Stimulated activated CD4-positive, alpha-beta T cell treated with anti-CD3 and anti-CD28 coated beads, Interleukin-2, amount 100 ng/mL, for 24 hours (primary cell): Measurements from ENCODE around the gene CHD3.

ENCODE experiments used
- DNase-seq, 2 donors: peaks; one replicate each; pipeline ENCODE4 v3.0.0-alpha.2; 2020

The CHD3 gene

GRCh38 chr17:7875804-7876370, 12.7 kb upstream of the CHD3 start:
- DNase-seq = no peak

- DNase-seq = no peak
Observed at GRCh38 chr17:7878234-7878633, 10.4 kb upstream of the CHD3 start.

GRCh38 chr17:7880076-7880868, 8.3 kb upstream of the CHD3 start:
- no peak for DNase-seq

DNA sequence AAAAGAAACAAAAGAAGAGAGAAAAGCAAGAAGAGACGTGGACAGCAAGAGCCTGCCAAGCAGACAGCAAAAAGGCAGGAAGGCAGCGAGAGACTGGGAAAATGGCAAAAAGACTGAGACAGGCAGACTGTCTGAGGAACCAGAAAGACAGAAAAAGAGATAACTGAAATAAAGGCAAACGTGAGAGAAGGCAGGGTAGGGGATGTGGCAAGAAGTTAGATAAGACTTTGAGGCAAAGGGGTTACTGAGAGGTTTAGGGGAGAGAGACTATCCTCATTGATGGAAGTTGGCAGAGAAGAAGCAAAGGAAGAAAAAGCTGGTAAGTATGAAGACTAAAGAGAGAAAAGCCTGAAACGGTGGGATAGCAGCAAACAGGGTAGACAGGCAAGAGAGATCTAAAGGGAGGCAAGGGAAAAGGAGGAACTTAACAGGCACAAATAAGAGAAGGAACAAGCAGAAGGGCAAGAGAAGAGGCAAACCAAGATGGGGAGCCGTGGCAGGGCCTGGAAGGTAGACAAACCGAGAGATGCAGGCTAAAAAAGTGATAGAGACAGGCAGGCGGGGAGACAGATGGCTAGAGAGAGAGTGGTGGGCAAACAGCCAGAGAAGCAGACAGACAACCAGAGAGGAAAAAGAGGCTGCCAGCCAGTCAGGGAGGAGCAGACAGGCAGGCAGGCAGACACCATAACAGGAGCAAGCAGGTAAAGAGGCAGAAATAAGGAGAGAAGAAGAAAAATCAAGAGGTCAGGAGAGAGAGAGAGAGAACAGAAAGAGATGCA, 7.1 kb upstream of the CHD3 start:
- no peak for DNase-seq

DNA sequence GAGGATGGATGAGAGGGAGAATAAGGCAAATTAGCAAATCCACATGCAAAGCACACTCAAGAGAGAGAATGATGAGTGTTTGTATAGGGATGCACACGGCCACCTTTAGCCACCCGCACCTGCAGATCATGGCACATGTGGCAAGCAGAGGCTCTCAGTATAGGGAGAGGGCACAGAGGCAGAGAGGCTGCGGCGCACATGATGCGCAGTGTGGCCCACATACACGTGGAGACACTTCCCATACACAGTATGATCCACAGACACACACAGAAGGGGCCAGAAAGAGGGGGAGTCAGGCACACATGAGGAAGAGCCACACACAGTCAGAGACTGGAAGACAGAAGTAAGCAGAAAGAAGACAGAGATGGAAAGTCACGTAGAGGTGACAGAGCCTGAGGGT, 6.5 kb upstream of the CHD3 start:
- peak in 1 of 2 donors; percentile 27 for DNase-seq

DNA sequence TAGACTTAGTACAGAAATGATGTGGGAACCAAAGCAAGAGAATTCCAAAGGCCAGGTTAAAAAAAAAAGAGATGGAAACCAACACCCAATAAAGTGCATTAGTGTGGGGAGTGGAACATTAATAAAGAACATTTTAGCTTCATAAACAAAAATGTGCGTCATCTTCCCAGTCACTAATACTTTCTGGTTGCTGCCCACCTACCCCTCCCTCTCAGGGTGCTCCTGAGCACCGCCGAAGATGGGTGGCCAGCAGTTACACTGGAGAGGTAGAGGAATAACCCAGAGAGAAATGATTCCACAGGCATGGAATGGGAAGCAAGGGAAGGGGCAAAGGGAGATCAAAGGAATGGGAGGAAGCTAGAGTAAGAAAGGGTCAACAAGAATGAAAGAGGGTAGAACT, 6.0 kb upstream of the CHD3 start:
- DNase-seq = no peak

- DNase-seq = peak; percentile 27 to 34
Observed at GRCh38 chr17:7883781-7884386, 4.7 kb upstream of the CHD3 start.

DNA sequence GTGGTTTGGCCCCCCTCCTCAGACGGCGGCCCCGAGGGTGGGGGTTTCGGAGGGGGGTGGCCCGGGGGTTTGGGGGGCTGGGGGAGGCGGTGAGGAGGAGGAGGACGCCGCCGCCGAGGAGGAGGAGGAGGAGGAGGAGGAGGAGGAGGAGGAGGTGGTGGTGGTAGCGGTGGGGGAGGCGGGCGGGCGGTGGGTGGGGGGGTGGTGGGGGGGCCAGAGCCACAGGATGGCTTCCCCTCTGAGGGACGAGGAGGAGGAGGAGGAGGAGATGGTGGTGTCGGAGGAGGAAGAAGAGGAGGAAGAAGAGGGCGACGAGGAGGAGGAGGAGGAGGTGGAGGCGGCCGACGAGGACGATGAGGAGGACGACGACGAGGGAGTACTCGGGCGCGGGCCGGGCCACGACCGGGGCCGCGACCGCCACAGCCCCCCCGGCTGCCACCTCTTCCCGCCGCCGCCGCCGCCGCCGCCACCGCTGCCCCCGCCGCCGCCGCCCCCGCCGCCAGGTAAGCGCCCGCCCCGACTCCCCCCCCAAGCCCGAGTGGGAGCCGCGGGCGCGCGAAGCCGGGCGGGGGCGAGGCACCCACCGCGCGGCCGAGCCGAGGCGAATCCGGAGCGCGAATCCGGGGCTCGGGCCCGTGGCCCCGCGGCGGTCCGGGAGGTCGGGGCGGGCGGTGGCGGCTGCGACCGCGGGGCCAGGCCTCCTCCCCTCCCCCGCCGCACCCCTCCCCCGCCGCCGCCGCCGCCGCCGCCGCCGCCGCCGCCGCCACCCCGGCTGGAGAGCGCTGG, 3.8 kb upstream of the CHD3 start:
- peak; percentile 41 to 44 for DNase-seq

GRCh38 chr17:7885367-7886226, 3.0 kb upstream of the CHD3 start:
- peak; percentile 51 to 55 for DNase-seq

DNA sequence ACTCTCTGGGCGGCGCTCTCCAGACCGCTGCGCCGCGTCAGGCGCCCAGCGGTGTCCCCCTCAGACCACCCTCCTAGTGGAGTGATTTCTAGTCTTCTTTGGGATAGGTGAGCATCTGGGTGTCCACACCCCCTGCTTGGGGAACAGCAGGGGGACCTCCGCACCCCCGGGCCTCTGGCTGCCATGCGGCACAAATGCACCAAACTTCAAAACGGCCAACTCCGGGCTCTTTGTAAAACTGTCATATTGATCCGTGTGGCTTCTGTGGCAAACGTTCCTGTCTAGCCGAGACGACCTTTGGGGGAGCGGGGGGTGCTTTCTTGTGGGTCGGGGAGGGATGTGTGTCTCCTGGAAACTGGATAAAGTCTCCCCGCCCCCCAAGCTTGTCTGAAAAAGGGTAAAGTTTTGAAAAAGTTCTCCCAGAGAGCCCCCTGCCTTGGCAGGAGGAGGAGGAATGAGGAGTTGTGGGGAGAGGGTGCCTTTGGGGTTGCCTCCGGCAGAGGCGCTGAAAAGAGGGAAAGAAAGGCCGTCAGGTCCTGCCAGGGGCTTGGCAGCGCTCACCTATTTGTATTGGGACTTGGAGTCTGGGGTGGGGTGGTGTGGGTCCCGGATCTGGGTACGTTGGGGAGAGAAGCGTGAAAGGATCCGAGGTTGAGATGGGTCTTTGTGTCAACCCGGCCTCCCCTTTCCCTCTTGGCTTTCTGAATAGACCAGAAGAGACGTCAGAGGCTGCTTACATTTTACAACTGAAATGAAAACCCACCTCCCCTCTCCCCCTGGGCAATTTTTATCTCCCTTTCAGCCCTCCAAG, 2.2 kb upstream of the CHD3 start:
- DNase-seq = peak; percentile 58 to 65

GRCh38 chr17:7887038-7887481, 1.5 kb upstream of the CHD3 start:
- DNase-seq = no peak

DNA sequence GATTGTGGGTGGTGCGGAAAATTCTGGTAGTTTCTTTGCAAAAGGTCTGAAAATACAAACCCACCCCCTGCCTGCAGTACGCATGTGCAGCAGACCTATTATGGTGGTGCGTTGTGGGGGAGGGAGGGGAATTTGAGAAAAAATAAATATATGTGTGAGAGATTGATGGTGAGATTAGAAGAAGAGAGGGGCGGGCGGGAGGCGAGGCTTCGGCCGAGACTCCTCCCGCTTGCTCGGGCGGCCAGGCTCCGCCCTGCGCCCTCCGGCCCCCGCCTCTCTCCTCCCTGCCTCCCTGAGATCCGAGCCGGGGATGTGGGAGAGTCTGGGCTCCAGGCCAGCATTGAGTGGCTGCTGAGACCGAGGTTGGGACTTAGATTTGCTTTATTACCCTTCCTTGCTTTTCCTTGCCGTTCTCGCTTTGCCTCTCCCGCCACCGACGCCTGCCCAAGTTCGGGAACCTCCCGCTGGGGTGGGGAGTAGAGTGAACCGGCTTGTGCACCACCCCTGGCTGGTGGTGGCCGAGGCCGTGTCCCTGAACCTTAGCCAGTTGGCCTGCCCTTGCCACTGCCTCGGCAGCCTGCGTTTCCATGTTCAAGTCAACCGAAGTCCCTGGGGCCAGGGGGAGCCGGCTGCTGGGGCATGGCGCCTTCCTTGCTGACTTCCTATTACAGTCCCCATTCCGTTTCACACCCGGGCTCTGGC, 956 bp upstream of the CHD3 start:
- DNase-seq = peak; percentile 86 to 90

GRCh38 chr17:7889166-7889955, 772 bp downstream of the CHD3 start:
- peak; percentile 45 to 53 for DNase-seq

- DNase-seq = no peak
Observed at GRCh38 chr17:7893187-7893880, 4.7 kb downstream of the CHD3 start.

DNA sequence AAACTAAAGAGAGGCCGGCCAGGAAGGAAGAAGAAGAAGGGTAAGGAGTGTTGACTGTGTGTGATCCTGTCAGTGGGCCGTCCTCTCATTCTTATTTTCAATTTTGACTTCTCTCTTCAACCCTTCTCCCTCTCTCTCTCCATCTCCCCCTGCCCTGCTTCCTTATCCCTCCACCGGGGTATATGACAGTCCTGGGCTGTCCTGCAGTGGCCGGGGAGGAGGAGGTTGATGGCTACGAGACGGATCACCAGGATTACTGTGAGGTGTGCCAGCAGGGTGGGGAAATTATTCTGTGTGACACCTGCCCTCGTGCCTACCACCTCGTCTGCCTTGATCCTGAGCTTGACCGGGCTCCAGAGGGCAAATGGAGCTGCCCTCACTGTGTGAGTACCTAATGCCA, 5.6 kb downstream of the CHD3 start:
- no peak for DNase-seq

- DNase-seq = no peak
Observed at GRCh38 chr17:7894866-7895265, 6.3 kb downstream of the CHD3 start.

- DNase-seq = no peak
Observed at GRCh38 chr17:7897090-7897489, 8.5 kb downstream of the CHD3 start.

GRCh38 chr17:7897773-7898172, 9.2 kb downstream of the CHD3 start:
- no peak for DNase-seq
